ENCODE measurements around the gene MITF.

Gene MITF

DNA sequence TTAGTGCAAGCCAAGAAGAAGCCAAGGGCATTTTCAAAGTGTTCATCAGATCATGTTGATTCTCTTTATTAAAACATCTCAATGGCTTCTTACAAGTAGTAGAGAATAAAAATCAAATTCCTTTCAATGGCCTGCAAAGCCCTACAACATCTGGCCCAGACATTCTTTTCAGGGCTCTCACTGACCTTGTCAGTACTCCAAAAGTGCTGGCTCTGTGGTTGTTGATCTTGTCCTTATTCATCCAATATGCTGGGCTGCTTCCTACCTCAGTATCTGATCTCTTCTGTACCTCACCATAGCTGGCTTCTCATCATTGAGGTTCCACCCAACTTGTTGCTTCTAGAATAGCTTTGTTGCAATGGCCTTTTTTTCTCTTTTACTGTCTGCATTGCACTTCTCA lies 186.2 kb downstream of the MITF start:
- DNase-seq, result no peak

DNA sequence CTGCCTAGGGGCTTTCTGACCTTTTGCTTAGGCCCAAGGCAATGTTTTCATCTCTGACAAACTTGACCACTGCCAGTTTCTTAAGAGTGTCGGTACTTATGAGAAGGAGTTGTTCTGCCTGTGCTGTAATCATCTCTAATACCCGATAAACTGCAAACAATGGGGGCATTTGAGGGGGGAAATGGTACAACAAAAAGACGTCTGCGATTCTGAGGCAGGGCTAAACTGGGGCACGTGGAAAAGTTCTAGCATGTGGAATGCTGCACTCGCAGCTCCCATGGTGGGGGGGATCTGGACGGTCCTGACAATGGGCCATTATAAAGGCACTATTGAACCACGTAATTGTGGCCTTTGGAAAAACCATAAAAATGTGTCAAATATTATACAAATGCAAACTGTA lies 187.1 kb downstream of the MITF start:
- no peak for DNase-seq

DNA sequence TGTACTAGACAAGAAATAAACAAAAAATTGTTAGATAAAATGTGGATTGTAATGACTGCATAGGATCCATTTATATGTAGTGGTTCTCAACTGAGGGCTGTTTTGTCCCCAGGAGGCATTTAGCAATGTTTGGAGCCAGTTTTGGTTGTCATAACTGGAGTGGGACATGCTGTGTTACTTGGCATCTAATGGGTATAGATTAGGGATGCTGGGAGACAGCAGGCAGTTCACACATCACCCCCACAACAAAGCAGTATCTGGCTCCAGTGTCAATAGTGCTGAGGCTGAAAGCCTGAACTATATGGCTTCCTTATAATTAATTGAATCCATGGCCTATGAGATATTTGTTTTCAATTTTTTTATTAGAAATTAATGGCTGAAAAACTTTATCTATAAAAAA lies 188.3 kb downstream of the MITF start:
- no peak for DNase-seq

DNA sequence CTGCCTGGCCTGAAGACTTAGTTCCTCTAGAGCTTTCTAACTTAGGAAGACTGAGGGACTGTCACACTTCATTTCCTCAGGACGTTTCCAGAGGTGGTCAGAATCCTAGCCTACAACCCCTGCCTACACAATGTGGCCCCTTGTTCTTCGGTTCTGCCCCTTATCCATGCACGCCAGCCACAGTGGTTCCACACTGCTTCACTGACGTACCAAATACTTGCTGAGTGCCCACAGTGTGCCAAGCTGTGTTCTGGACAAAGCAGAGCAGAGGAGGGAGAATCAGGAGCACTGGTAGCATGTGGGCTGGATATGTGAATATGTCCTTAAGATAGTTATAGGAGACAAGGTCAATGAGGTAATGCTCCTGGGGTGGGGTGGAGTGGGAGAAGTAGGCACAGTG lies 189.8 kb downstream of the MITF start:
- no peak for DNase-seq

DNA sequence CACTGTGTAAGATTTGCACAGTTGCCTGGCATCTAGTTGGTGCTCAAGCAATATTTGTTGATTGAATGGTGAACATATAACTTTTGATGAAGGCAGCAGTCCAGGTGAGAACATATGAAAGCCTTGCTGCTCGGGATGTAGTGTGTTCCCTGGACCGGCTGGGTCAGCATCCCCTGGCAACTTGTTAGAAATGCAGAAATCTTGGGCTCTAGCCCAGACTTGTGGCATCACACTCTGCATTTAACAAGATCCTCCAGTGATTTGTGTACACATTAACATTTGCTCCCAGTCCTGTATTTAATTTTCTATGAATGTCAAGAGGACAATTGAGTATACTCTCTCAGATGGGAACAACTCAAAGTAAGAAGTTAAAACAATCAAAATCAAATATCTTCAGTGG lies 191.3 kb downstream of the MITF start:
- no peak for DNase-seq

DNA sequence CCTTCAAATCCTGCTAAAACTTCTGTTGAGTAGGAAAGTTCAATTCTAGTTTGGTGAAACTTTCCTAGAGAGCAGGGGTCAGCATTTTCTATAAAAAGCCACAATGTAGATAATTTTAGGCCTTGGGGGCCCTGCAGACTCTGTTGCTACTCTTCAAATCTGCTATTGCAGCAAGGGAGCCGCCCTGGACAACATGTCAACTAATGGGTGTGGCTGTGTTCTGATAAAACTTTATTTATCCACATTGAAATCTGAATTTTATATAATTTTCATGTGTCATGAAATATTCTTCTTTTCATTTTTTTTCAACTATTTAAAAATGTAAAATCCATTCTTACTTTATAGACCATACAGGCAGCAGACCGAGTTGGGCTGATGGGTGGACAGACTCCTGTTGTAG lies 192.8 kb downstream of the MITF start:
- no peak for DNase-seq

DNA sequence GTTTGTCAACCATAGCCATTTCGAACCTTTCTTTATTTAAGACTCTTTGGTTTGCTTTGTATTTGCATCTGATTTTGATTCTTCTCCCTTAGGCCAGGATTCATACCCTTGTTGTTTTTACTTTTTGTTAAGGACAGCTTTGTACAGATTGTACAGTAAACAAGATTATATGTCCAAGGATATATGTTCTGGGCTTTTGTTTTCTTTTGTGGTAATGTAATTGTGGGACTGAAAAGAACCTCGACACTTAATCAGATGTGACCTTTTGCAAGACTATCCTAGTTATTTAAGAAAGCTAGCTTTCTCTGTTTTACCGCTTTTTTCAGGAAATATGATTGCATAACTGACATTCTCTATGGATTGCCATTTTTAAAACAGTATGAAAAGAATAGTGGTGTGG lies 193.2 kb downstream of the MITF start:
- DNase-seq, result no peak

DNA sequence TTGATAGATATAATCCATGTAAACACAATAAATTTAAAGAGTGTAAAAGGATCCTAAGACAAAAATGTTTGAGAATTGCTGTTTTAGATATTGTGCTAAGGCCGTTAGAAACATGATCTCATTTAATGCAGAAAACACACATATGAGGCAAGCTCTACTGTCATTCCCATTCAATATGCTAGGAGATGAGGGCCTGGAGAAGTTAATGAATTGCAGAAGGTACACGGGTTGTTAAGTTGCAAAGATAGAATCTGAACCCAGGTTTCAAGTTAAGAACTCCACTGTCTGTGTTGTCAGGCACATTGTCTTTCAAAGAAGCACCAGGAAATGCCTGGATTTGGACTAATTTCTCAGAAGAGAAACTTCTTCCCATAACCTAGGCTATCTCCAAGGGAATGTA lies 195.1 kb downstream of the MITF start:
- no peak for DNase-seq

DNA sequence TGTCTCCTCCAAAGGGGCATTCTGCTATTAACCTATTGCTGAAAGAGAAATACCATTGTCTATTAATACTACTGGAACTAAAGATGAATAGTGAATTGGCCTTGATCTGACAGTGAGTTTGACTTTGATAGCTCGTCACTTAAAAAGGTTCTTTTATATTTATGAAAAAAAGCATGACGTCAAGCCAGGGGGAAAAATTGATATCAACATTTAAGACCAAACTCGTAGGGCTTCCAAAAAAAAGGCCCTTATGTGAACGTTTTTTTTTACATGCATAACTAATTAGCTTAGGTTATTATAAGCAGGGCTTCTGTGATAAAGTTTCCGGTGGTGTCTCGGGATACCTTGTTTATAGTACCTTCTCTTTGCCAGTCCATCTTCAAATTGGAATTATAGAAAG lies 197.0 kb downstream of the MITF start:
- DNase-seq, result no peak

DNA sequence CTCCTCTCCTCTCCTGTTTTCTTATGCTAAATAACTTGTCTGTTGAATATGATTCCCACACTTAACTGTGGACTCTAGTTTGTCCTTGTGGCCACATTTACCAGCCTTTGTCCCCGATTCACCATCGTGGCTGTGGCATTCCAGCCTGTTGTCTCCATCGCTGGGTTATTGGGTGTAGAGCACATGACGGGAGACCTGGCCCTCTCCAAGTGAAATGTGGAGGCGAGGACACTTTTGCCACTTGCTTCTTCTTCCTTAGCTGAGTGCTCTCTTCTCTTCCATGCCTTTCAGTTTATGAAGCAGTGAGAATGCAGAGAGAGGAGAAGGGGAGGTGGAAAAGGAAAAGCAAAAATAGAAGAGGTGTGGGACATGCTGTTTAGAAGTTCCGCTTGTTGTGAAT lies 198.8 kb downstream of the MITF start:
- DNase-seq, result no peak

DNA sequence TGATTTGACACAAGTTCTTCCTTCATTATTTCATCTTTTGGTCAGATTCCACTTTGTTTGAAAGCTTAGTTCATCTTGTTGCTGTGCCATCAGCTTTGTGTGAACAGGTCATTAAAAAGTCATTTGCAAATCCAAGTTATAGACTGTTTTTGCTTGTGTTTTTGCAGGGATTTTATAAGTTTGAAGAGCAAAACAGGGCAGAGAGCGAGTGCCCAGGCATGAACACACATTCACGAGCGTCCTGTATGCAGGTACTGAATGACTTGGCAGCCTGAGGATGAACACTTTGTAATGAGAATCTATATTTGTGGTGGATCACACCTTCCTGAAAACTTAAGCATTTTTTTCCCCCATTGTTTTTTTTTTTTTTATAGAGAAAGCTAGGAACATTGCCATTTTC lies 199.7 kb downstream of the MITF start:
- no peak for DNase-seq

DNA sequence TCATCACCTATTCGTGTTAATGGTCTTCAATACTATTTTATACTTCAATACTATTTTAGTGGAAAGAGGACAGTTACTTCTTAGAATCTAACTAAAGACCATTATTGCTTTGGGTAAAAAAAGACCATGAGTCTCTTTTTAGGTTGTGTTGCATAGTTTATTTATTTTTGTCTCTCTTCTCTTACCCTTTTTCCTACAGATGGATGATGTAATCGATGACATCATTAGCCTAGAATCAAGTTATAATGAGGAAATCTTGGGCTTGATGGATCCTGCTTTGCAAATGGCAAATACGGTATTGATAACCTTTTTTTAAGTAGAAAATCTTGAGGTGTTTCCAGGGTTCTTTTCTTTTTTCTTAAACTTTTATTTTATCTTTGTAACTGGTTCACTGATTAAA lies 201.8 kb downstream of the MITF start:
- no peak for DNase-seq

DNA sequence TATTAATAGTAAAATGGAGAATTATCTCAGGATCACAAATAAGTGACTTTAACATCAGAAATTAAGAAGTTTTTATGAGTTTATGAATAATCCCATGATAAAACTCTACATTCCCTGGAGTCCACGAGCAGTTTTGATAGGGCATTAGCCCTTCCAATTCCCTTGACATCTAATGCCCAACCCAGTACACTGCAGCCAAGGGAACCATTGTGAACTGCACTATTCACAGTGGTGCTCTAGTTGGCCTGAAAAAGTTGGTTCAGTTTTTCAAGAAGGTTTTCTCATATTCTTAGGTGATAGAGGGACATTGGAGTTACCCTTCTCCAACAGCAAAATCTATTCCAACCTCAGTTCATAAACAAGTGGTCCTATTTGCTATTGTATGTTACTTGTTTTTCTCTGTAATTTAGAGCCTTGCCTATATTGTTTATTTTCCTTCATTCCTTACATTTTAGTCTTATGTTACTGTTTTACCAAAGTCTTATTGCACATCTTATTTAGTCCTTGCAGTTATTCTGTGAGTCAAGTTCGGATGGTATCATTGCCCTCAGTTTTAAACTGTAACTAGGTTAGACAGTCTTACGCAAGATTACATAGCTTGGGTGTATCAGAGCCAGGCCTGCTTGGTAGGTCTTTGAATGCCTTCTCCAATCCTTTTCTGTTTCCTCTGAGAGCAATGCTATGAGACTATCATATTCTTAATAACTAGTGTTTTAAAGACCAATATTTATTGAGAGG lies 202.3 kb downstream of the MITF start:
- no peak for DNase-seq

DNA sequence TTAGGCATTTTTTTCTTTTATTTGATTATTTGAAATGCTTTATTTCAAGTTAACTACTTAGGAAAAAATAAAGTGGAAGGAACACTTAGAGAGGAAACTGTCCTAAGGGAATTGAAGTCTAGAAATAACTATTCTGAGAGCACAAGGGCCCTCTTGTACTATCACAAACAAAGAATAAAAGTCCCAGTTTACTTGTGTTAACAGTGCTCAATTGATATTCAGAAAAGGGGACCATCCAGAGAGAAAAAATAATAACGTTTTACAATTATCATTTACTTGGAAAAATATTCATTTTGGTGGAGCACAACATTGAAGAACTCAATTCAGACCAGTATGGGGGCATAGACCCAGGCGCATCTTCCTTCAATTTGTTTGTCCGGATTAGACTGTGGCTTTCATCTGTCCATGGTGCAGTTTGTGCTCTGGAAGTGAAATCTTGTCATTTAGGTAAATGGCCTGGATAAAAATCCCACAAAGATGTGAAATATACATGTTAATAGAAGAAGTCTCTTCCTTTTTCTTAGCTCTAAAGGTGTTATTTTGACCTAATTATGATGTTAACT lies 205.7 kb downstream of the MITF start:
- DNase-seq, result no peak

DNA sequence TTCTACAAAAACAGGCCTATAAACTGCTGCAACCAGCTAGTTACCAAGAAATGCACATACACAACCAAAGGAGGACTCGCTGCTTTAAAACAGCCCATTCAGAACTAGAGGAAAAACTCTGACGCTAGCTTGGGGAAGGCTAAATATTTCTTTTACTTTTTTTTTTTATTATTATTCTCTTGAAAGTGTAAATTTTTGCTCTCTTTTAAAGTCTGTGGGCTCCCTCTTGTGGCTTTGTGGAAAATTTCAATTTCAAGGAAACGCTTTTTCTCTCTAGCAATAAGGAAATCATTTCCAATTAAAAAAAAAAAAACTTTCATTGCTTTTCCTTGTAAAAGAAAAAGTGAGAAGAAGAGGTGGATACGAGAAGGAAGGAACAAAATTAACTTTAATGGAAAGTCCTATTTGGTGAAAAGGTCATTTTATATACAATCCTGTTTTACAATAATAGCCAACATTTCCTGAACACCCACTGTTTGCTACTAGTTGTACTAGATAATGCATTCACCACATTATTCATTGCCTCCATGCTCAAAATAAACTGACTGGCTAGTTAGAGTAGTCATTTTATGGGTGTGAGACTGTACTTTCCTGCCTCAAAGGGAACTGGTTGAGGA lies 209.1 kb downstream of the MITF start:
- no peak for DNase-seq

DNA sequence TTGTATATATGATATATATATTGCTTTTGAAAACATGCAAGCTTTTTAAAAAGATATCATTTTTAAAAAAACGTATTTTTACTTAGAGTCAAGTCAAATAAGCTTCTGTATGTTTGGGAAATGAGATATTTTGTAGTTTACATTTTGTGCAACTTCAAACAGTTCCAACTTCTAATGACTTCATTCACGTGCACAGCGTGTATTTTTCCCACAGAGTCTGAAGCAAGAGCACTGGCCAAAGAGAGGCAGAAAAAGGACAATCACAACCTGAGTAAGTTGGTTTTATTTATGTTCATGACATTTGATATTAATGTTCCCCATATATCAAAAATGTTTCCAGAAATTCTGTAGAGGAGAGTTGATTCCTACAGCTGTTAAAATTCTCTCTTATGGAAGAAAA lies 212.4 kb downstream of the MITF start:
- no peak for DNase-seq

DNA sequence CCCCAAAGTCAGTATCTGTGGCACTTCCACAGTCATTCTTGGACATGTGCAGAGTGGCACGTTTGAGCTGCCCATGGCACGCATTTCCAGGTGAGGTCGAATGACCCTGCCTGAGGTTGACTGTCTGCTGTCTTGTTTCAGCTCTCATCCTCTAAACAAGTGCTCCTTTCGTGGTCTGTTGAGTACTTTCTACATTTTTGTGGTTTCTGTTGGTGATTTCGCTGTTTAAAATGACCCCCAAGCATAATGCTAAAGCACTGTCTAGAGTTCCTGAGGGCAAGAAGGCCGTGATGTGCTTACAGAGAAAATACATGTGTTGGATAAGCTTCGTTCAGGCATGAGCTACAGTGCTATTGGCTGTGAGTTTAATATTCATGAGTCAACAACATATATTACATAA lies 220.3 kb downstream of the MITF start:
- DNase-seq, result no peak

DNA sequence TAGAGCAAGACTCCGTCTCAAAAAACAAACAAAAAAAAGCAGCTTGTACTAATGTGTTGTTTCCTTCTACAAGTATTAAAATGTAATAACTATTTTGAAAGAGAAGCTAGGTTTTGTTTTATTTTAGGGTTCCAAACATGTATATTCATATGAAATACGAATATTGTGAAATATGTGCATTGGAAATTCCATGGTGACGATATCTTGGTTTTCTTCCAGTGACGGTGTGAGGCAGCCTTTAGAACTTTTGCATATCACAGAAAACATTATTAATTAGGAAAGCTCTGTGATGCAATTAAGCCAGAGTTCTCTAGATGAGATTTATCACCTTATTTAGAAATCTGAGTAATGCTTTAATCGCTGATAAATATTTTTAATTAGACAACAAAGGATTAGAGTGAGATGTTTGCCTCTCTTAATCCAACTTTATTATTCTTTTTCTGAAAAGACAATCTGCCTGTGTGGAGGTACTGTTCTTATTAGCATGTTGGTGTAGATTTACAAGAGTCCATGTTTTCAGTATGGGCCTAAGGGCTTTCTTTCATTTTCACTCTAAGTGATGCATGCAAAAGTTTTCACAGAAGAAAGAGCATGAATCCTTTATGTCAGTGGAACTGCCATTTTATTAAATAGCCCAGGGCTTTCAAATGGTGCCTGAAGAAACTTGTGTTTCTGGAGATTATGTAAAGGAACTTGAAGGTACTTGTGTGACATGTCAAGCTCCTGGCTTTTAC lies 222.6 kb downstream of the MITF start:
- no peak for DNase-seq

DNA sequence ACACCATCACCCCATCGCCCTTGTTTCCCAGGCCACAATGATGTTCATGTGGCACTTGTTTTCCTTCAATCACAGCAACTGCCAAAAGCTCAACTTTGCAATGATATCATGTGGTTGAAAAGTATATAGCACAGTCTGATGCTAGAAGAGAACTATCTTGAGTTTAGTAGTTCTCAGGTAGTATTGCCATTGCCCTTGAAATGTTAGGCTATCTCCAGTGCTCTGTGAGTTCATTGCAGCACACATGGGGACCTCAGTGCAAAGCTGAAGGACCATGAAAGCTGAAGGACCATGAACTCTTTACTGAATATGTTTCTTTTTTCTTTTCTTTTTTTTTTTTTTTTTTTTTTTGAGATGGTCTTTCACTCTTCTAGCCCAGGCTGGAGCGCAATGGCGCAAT lies 224.4 kb downstream of the MITF start:
- no peak for DNase-seq

DNA sequence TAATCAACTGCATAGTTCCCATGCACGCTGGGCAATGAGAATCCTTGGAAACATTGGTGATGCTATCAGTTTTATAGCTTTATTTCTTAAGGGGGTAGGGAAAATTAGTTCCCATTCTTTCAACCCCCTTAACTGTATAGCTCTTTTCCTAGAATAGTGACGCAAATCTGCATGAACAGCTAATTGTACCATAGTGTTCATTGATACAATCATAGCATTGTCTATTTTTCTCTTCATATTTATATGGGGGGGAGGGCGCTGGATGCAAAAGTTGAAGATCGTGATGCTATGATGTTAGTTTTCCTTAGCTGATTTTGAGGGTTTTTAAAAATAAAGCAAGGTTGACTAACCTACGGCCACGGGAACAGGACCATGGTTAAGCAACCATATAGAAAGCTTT lies 227.9 kb downstream of the MITF start:
- DNase-seq, result no peak

DNA sequence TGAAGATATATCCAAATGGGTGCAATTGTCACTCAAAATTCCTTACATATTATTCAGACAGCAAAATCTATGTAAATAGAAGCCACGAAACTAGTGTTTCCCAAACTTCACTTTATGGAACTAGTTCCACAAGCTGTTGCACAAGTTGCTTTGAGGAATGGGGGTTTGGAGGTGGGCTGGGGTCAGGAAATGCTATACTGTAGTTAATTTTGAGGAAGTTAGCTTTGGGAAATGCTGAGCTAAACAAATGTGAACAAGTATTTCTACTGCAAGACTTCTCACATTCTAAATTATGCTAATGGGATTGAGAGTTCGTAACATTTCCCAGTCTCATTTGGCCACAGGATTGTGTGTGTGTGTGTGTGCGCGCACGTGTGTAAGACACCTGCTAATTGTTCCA lies 231.6 kb downstream of the MITF start:
- no peak for DNase-seq

DNA sequence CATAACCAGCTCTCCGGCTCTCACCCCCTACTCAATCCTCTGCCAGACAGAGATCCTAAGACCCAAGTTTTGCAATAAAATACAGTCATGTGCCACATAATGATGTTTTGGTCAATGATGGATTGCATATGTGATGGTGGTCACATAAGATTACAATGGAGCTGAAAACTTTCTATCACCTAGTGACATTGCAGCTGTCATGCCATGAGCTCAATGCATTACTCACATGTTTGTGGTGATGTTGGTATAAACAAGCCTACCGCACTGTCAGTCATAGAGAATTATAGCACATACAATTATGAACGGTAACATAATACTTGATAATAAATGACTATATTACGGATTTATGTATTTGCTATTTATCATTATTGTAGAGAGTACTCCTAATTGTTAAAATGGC lies 233.4 kb downstream of the MITF start:
- no peak for DNase-seq

DNA sequence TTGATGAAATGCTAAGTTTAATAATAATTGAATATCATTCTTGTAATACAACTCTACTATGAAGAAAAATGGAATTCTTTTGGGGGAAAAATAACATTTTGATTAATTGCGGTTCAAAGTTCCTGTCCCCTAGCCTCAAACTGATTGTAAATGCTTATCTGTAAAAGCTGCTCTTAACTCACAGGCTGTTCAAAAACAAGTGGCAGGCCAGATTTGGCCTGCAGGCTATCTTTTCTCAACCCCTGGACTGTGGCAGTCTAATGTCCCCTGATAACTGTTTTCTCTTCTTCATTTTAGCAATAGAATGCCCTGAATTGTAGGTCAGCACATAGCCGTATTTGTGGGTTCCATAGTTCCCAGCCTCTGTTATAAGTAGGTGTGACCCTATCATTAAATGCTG lies 236.8 kb downstream of the MITF start:
- DNase-seq, result no peak

All from activated naive CD4-positive, alpha-beta T cell treated with anti-CD3 and anti-CD28 coated beads, Interleukin-2, amount 50 U/mL, for 16 hours (primary cell).